HepG2 (cell line): ENCODE measurements around the gene CNRIP1.

Experiments used
- CTCF ChIP-seq: sonication (generic); formaldehyde crosslinking; IDR thresholded peaks from 2 replicates; pipeline ENCODE4 v1.5.0; 2020; ENCODE audit warnings: mild to moderate bottlenecking, missing genetic modification reagents, moderate library complexity
- ELF1 ChIP-seq: sonication (generic); formaldehyde crosslinking; IDR thresholded peaks from 2 replicates; pipeline ENCODE4 v1.4.0; 2020; ENCODE audit warnings: missing genetic modification reagents
- IRX3 ChIP-seq: sonication (generic); formaldehyde crosslinking; IDR thresholded peaks from 2 replicates; pipeline ENCODE4 v1.8.1; 2023; ENCODE audit warnings: mild to moderate bottlenecking, low read depth, missing genetic modification reagents, borderline replicate concordance
- POLR2A ChIP-seq, 2 experiments: IDR thresholded peaks; 2 replicates each; pipeline ENCODE4 v1.6.1; 2011; ENCODE audit warnings: low read depth in 2 of 2, low read length in 2 of 2, mild to moderate bottlenecking in 1 of 2, moderate library complexity in 1 of 2; ENCODE audit not compliant: insufficient read depth in 1 of 2
- POLR2AphosphoS5 ChIP-seq: IDR thresholded peaks from 2 replicates; pipeline ENCODE4 v1.6.1; 2012; ENCODE audit warnings: low read depth, low read length
- RFX1 ChIP-seq: fragments of 450-650 bp; IDR thresholded peaks from 2 replicates; pipeline ENCODE4 v1.6.1; 2017
- ZMYM4 ChIP-seq: sonication (generic); formaldehyde crosslinking; IDR thresholded peaks from 2 replicates; pipeline ENCODE4 v1.8.1; 2023; ENCODE audit warnings: mild to moderate bottlenecking, missing genetic modification reagents

- TF ChIP-seq RFX1, result no peak
- TF ChIP-seq ZMYM4 (CRISPR knock-in tag), result no peak
- no peak for TF ChIP-seq CTCF (CRISPR knock-in tag)
- TF ChIP-seq ELF1, result no peak
- no peak for TF ChIP-seq POLR2AphosphoS5
- TF ChIP-seq POLR2A (IDR thresholded peaks at IDR 0.05; ENCODE audit: insufficient read depth in 1 of 2, low read depth in 2 of 2, low read length in 2 of 2), result no peak
- no peak for TF ChIP-seq IRX3 (CRISPR knock-in tag)
Measured at GRCh38 chr2:68278169-68278568, 41.6 kb downstream of the CNRIP1 start.
